Ishikawa (cell line): ENCODE measurements around the gene GCFC2.

Source experiments
- CEBPB ChIP-seq: IDR thresholded peaks from 2 replicates; pipeline ENCODE4 v1.6.1; 2012
- CREB1 ChIP-seq: IDR thresholded peaks from 2 replicates; pipeline ENCODE4 v1.6.1; 2012; ENCODE audit warnings: low read depth
- EGR1 ChIP-seq: IDR thresholded peaks from 2 replicates; pipeline ENCODE4 v1.6.1; 2012
- EP300 ChIP-seq: IDR thresholded peaks from 2 replicates; pipeline ENCODE4 v1.6.1; 2012; ENCODE audit warnings: borderline replicate concordance
- FOXM1 ChIP-seq: IDR thresholded peaks from 2 replicates; pipeline ENCODE4 v1.6.1; 2012; ENCODE audit warnings: low read depth, borderline replicate concordance
- MAX ChIP-seq: IDR thresholded peaks from 2 replicates; pipeline ENCODE4 v1.6.1; 2012
- NFIC ChIP-seq: IDR thresholded peaks from 2 replicates; pipeline ENCODE4 v1.6.1; 2012
- RAD21 ChIP-seq: IDR thresholded peaks from 2 replicates; pipeline ENCODE4 v1.6.1; 2012; ENCODE audit warnings: low read depth
- REST ChIP-seq: IDR thresholded peaks from 2 replicates; pipeline ENCODE4 v1.6.1; 2012; ENCODE audit warnings: low read depth, mild to moderate bottlenecking
- TAF1 ChIP-seq: IDR thresholded peaks from 2 replicates; pipeline ENCODE4 v1.6.1; 2012; ENCODE audit warnings: low read depth, mild to moderate bottlenecking
- TCF12 ChIP-seq: IDR thresholded peaks from 2 replicates; pipeline ENCODE4 v1.6.1; 2012; ENCODE audit warnings: low read depth
- TEAD4 ChIP-seq: IDR thresholded peaks from 2 replicates; pipeline ENCODE4 v1.6.1; 2012
- USF1 ChIP-seq: IDR thresholded peaks from 2 replicates; pipeline ENCODE4 v1.6.1; 2012
- YY1 ChIP-seq: IDR thresholded peaks from 2 replicates; pipeline ENCODE4 v1.6.1; 2012; ENCODE audit warnings: low read depth
- ZBTB7A ChIP-seq: IDR thresholded peaks from 2 replicates; pipeline ENCODE4 v1.6.1; 2012; ENCODE audit warnings: low read depth

GCFC2 gene

DNA sequence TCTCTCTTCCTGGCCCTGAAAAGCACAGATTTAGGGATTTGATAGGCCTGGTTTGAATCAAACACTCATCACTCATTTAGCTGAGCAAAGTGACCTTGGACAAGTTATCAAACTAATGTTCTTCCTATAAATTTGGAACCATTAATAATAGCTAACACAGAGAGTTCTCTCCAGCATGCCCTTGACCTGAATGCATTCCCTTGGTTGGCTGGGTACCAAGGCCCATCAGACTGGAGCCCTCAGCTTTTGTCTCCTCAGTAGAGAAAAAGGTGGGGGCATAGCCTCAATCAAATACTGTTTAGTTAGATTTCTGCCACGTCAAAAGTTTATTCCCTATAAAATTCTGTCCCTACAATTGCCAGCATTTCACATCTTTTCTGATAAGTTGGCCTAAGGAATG, 77.9 kb downstream of the GCFC2 start:
- TF ChIP-seq YY1 (no peak), NFIC (no peak), TEAD4 (no peak), ZBTB7A (no peak), REST (no peak), CEBPB (no peak), RAD21 (no peak), TAF1 (no peak), USF1 (no peak), EP300 (no peak), EGR1 (no peak), TCF12 (no peak), FOXM1 (no peak), MAX (no peak)

GRCh38 chr2:75632091-75632701, 78.5 kb downstream of the GCFC2 start:
- TF ChIP-seq YY1 (no peak), CEBPB (no peak), NFIC (no peak), TAF1 (no peak), USF1 (no peak), CREB1 (no peak), REST (no peak)

DNA sequence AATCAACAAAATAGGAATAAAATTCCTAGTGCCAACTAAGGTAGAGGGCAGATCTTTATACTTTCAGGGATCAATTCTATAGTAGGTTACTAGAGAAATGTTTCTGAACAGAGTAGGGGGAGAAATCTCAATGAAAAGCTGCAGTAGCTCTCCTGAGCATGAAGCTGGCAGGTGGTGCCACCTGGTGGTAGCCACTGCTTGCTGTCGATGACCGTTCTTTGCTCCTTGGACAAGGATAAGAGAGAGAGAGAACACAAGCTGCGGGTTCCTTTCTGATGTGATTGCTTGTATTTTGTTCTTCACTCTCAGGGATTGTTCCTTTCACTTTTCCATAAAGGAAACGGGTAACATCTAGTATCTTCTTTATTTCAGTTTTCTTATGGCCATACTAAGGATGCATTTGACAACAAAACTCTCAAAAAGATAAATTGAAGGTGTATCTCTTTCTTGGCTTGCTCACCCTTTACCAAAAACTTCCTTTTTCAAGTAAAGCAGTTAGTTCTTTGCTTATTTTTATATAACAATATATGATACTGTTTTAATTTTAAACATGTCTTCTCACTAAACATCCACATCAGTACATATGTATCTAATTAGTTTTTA, 82.7 kb downstream of the GCFC2 start:
- TF ChIP-seq CEBPB (no peak), RAD21 (peak; percentile 91), TAF1 (no peak), FOXM1 (no peak), CREB1 (no peak), ZBTB7A (no peak)

- TF ChIP-seq ZBTB7A (no peak), CEBPB (no peak), REST (peak; percentile 55; the same call in 1 of the 2 replicates), NFIC (no peak), USF1 (no peak), RAD21 (no peak), CREB1 (no peak), EGR1 (no peak)
Measured at GRCh38 chr2:75622929-75623328, 87.8 kb downstream of the GCFC2 start.

DNA sequence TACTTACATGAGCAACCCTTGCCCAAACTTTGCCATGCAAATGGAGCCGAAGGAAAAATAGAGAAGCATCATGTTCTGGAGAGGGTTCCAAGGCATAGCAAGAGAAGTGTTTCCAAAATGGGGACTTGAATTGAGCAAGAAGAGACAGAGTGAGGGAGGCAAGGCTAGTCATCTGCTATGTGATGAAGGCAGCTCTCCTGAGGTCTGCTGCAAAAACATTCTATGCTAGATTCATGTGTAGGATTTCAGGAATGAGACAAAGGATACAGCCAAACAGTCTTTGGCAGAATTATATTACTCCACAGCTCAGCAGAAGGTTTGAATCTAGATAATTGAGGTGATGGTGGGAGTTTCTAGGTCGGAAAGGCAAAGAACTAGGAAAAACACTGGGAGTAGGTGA, 88.2 kb downstream of the GCFC2 start:
- no peak for TF ChIP-seq CEBPB
- no peak for TF ChIP-seq MAX
- no peak for TF ChIP-seq CREB1
- no peak for TF ChIP-seq EP300
- TF ChIP-seq TAF1 = no peak
- no peak for TF ChIP-seq ZBTB7A
- TF ChIP-seq TEAD4 = no peak
- no peak for TF ChIP-seq EGR1
- TF ChIP-seq NFIC = no peak
